GM19023 (cell line): ENCODE results near the gene NT5C3B.

Experiments
- ATAC-seq: cut with Tn5 transposase; IDR thresholded peaks from one replicate; pipeline ENCODE4 v1.9.1; 2021; ENCODE audit warnings: mild to moderate bottlenecking, moderate library complexity; ENCODE audit not compliant: unreplicated experiment

Gene NT5C3B

GRCh38 chr17:41811549-41812380 lies 24.3 kb downstream of the NT5C3B start, which contains the start of gene P3H4:
TSS of gene P3H4 (minus strand) at chr17:41811949. CDS start at chr17:41811915, 34 bp downstream.
- no peak for ATAC-seq

- no peak for ATAC-seq
Observed at GRCh38 chr17:41810659-41811548, 25.1 kb downstream of the NT5C3B start.

GRCh38 chr17:41806685-41807445 lies 29.2 kb downstream of the NT5C3B start:
- ATAC-seq = no peak

GRCh38 chr17:41803049-41804020 lies 32.7 kb downstream of the NT5C3B start:
- ATAC-seq = no peak

- no peak for ATAC-seq
Observed at GRCh38 chr17:41801374-41802271, 34.4 kb downstream of the NT5C3B start.

- no peak for ATAC-seq
Observed at GRCh38 chr17:41800601-41801373, 35.2 kb downstream of the NT5C3B start.

- no peak for ATAC-seq
Observed at GRCh38 chr17:41799366-41799765, 36.7 kb downstream of the NT5C3B start.

- ATAC-seq = no peak
Observed at GRCh38 chr17:41797377-41797776, 38.7 kb downstream of the NT5C3B start.

GRCh38 chr17:41796121-41796895 lies 39.7 kb downstream of the NT5C3B start:
- no peak for ATAC-seq

GRCh38 chr17:41794540-41794975 lies 41.5 kb downstream of the NT5C3B start:
- no peak for ATAC-seq

- no peak for ATAC-seq
Observed at GRCh38 chr17:41793784-41794539, 42.1 kb downstream of the NT5C3B start.

GRCh38 chr17:41792845-41793783 lies 42.9 kb downstream of the NT5C3B start:
- no peak for ATAC-seq

- ATAC-seq = no peak
Observed at GRCh38 chr17:41787021-41787418, 49.0 kb downstream of the NT5C3B start.

- peak; percentile 77 for ATAC-seq
Observed at GRCh38 chr17:41786227-41787020, 49.6 kb downstream of the NT5C3B start, which contains the start of gene JUP. TSS of gene JUP (minus strand) at chr17:41786711. CDS start at chr17:41771854, 14,857 bp downstream.

GRCh38 chr17:41785859-41786226 lies 50.2 kb downstream of the NT5C3B start:
- ATAC-seq = no peak
